GM18498 (cell line): ENCODE measurements around the gene PFKM.
"Not testable (repeated sequence)": the region's sequence is repeated elsewhere in the genome, so short reads cannot be mapped to it uniquely, and the experiment has no call there.

Experiments used
- ATAC-seq: cut with Tn5 transposase; IDR thresholded peaks from one replicate; pipeline ENCODE4 v1.9.1; 2021; ENCODE audit warnings: mild to moderate bottlenecking, moderate library complexity; ENCODE audit not compliant: unreplicated experiment

The PFKM gene

DNA sequence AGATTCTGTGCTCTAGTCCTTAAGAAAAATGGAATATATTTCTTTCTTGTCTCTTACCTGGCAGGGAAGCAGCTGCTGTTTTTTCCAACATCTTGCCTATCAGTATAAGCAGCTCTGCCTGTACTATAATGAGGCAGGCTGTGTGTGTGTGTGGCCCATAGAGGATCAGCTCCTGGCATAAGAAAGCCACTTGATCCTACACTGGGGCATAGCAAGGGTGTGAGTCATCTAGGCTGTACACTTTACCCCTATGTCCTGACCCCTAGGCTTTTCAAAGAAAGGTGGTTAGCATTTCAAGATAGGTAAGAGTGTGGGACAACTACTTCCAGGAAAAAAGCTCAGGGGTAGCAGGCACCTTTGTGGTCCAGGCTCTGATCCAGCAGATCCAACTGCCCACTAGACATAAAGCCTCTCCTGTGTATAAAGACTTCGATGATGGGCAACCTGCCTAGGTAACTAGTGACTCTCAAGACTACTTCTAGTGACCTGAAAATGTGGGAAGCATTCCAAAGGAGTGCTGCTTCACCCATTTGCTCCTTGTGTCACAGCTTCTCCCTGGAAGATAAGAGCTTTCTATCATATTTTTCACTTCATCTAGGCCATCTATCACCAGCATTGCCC lies 8.4 kb upstream of the PFKM start:
- ATAC-seq, result no peak

DNA sequence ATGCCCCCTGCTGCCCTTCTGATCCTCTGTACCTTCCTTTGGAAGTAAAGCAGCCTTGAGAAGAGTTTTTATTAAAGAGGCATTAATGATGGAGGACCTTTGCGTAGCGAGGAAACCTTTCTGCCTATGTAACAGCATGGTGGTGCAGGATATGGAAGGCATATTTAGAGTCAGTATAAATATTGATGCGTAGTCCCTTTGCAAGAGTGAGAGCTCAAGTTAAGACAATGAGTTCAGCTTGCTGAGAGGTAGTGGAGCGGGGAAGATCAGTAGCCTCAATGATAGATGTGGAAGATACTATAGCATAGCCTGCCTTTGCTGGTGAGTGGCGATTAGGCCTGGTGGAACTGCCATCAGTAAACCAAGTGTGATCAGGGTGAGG lies 7.9 kb upstream of the PFKM start:
- ATAC-seq, result not testable (repeated sequence)

DNA sequence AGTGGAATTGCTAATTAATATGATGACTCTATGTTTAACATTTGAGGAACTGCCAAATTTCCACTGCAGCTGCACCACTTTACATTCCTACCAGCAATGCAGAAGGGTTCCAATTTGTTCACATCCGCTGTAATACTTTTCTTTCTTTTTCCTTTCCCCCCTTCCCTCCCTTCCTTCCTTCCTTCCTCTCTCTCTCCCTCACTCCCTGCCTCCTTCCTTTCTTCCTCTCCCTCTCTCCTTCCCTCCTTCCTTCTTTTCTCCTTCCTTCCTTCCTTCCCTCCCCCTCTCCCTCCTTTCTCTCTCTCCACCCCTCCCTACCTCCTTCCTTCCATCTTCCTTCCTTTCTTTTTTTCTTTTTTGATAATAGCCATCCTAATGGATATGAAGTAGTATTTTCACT lies 3.2 kb upstream of the PFKM start:
- ATAC-seq, result no peak

DNA sequence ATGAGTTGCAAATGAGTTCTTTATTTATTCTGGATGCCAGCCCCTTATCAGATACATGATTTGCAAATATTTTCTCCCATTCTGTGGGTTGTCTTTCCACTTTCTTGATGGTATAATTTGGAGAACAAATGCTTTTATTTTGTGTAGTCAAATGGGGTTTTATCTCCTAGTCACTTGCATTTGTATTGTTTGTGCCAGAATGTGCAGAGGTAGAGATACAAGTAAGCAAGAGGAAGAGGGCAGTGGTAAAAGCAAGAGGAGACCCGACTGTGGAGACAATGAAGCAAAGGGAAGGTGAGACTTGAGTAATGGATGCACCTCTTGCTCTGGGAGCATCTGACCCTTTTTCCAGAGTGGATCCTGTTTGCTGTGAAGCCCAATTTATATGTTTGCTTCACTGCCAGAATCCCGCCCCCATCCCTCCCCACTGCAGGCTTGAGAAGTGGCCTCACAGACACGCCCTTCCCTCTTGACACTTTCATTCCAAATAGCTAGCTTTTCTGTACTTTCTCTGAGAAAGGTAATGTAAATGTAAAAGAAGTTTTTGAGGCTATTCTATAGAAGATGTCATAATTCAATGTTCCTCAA lies 786 bp upstream of the PFKM start:
- ATAC-seq, result no peak

DNA sequence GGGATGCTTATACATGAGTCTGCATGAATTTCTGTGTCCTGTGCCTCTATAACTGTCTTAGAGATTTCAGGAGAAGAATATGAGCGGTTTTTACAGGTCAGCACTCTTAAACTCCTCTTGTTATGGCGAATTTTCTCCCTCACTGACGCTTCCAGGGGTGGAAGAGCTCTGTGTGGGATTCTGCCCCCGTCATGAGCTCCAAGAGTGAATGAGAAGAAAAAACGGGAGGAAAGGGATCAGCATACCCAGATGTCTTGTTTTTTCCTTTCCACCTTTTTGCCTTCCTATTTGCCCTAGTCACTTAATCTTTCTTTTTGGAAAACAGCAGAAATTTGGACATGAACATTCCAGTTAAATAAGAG lies 651 bp downstream of the PFKM start:
- ATAC-seq, result no peak

DNA sequence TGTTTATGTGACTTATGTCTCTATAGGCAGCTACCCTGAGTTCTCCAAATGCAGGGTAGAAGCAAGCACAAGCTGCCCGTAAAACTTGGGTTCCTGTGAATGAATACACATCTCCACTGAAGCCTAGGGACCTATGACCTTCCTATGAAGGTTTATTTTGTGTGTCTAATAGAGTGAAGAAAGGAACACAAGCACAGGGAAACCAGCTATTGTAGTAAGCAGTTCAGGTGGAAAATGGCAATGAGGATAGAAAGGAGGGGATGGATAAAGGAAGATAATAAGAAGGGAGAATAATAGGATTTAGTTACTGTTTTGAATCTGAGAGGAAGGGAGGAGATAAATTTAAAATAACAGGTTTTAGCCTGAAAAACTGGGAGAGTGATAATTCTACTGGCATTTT lies 2.4 kb downstream of the PFKM start:
- ATAC-seq, result no peak

DNA sequence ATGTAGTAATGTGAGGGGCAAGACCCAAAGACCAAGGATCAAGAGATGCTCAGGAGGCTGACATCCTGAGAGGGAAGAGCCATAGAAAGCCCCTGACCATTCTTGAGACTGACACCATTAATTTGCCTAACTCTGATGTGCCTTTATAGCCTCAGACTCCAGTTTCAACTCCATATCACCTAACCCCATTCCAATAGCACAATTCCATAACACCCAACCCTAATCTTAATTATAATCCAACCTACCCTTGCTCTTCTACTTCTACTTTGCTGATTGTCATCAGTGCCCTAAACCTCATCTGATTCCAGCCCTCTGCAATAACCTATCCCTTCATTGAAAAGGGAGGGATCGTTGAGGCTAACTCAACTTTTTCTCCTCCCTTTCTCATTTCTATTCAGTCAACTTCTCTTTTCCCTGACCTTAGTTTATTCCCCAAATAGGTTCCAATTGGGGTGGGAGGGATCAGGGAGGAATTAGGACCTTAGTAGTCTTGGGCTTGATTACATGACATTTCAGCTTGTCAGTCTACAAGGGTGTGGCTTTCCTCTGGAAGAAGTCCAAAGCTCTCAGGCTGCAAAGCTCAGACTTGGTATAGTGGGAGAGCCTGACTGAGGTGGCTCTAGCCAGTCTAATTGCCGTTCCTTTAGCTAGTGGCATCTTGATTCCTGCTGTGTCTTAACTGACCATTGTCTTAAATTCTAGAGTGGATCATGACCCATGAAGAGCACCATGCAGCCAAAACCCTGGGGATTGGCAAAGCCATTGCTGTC lies 3.1 kb downstream of the PFKM start:
- ATAC-seq, result no peak

DNA sequence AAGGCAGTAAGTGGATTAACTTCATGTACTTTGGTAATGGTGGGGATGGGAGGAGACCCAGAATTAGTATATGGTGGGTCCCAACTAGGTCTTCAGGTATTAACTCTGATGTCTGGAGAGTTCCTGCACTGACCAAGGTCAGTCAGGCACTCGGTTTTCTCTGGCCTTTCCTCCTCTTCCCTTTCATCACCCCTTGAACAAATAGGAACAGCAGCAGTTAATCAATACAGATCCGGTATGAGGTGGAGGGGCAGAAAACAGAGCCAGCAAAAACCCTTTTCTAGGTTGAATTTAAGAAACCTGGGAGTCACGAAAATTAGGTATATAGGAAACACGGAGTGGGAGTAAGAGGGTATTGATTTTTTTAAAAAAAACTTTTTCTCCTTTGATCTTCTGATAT lies 4.0 kb downstream of the PFKM start:
- no peak for ATAC-seq

DNA sequence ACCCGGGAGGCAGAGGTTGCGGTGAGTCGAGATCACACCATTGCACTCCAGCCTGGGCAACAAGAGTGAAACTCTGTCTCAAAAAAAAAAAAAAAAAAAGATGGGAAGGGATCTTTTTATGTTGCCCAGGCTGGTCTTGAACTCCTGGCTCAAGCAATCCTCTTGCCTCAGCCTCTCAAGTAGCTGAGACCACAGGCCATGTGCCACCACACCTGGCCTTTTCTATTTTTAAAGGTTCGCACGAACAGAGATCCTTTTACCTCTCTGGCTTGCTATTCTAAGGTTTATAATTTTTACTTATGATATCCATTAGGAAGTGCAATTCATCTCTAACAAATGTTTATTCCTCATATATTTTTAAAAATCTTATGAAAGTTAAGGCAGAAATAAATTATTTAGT lies 6.4 kb downstream of the PFKM start:
- not testable (repeated sequence) for ATAC-seq

DNA sequence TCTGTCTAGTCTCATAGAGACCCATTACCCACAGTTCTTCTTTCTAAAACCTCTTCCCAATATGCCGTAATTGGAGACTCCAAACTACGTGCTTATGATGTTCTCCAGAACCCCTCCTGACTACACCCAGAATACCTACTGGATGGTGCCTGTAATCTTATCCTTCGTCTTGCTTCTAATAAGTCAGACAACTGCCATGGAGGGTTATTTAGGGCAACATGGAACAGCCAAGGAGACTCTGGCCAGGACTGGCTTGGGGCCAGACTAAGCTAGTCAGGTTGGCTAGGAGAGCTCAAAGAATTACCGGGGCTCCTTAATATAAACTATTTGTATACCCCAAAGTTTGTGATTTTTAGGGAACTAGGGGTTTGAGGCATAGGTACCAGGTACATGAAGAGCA lies 6.8 kb downstream of the PFKM start:
- ATAC-seq, result no peak

DNA sequence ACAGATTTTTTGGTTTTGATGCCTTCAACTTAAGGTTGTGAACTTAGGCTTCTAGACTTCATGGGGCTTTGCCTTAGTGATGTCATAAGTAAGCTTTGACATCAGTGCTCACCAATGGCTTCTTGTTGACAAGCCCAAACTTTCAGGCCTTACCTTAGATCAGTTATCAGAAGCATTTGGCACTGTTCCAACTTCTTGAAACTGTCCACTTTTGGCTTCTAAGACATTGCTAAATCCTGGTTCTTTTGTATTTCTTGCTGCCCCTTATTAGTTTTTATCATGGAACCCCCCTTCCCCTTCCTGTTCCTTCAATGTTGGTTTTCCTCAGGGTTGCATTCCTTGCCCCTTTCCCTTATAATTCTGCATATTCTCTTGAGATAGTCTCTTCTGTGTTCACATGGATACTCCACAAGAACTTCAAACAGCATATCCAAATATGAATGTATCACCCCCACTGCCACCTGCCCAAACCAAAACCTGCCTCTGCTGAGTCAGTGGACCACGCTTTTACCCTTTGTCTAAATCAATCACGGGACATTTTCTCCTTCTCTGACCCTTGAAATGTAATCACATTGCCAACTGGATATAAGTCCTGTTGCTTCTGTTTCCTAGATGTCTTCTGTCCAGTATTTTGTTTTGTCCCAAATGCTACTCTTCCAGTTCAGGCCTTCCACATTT lies 7.9 kb downstream of the PFKM start:
- ATAC-seq, result no peak

DNA sequence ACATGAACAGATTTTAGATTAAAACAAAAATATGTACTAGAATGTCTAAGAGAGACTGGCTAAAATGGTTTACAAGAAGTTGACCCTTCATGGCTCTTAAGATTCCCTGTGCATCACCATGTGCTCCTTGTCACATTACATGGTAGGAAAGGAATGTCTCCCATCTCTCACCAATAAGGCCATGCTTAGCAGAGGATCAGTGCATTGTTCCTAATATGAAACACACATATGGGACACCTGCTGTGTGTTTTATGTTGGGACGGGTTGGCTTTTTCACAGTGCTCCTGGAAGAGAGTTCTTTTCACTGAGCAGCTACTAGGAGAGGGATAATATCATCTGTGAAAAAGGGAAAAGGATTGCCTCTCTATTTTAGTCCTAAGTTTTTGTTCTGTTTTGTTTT lies 9.6 kb downstream of the PFKM start:
- ATAC-seq, result no peak

DNA sequence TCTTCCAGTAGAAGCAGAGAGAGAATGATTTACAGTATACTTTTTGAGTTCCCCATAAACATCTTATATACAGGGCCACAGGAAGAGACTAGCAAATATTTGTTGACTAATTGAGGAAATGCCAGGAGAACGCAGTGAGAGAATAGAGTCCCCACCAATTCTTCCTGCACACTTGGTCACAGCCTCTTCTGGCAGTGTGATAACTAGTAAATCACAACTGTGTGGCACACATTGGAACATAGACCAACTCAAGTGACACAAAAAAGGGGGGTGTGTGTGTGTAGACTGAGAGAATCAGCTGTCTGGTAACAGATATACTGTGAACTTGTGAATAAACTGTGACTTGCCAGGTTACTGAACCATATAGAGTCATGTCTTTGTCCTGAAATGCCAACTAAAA lies 10.2 kb downstream of the PFKM start:
- ATAC-seq, result no peak

DNA sequence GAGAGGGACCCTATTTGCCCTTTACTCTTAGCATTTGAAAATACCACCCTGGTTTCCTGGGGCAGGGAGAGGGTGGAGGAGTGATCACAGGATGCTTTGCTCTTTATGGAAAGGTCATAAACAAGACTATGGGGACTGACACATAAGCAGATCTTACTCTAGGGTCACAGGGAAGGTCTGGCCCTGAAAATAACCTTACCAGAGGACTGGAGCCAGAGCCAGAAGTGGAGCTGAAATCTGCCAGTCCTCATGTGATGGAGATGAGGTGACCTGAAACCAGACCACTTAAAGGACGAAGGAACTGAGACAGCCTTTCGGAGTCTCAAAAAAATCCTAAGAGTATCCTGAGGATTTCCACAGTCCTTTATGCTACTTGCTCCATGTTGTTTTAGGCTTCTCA lies 12.4 kb downstream of the PFKM start:
- ATAC-seq, result no peak

DNA sequence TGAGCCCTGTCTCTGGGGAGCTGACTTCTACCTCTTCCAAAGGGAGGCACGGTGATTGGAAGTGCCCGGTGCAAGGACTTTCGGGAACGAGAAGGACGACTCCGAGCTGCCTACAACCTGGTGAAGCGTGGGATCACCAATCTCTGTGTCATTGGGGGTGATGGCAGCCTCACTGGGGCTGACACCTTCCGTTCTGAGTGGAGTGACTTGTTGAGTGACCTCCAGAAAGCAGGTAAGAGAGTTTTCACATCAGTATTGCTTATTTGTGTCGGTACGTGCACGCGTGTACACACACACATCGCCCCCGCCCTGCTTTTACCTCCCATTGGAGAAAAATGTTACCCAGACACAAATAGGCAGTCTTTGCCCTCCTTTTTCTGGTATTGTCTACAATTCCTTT lies 13.7 kb downstream of the PFKM start:
- no peak for ATAC-seq

DNA sequence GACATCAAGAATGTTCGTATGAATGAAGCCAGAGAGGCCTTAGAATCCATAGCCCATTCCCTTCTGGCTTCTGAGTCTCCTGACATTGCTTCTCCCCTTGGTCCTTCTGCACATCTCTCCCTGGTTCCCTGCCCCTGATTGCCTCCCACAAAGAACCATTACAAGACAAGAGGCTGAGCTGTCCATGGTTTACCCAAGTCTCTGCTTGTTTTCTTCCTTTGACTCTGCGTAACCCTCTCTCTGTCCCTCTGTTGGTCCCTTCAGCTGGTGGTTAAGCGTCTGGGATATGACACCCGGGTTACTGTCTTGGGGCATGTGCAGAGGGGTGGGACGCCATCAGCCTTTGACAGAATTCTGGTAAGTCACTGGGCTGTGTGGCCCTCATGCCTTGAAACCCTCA lies 15.9 kb downstream of the PFKM start:
- no peak for ATAC-seq

DNA sequence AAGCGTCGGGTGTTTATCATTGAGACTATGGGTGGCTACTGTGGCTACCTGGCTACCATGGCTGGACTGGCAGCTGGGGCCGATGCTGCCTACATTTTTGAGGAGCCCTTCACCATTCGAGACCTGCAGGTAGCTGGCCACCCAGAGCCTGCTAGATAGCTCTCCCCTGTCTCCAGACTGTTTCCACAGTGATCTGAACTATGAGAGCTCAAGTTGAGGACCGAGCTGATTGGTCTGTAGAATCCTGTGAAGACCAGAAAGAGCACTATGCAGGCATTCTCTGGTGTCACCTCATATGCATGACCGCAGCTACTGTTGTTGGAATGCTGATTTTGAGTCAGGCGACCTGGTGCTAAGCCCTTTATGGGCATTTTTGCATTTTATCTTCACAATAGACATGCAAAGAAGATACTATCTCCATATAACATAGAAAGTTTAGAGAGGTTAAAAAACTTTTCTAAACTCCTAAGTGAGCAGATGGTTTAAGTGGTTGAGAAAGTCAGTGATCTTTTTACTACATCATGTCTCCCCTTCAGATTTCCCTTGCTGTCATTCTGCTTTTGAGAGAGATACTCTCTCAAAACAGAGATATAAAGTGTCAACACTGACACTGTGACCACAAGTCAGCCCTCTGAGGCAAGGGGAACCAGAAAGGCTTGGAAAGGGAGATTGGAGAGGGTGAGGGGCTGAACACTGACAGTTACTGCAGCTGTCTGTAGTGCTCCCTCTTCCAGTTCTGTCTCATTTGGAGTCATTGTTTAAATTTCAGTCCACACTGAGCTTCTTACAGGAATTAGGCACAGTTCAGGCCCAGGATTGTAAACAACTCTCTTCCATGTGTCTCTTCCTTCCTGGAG lies 23.9 kb downstream of the PFKM start:
- no peak for ATAC-seq

DNA sequence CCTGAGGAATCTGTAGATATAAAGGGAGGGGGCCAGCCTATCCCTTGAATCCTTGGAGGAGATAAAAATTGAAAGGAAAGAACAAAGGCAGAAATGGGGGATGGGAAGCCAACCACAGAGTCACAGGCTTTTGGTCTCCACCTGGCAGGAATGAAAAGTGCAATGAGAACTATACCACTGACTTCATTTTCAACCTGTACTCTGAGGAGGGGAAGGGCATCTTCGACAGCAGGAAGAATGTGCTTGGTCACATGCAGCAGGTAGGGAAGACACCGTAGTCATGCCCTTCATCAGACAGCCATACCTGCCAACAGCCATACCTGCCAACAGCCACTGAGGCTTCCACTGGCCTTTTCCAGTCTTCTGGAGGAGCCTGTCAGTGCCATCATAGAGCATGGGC lies 24.7 kb downstream of the PFKM start:
- no peak for ATAC-seq

DNA sequence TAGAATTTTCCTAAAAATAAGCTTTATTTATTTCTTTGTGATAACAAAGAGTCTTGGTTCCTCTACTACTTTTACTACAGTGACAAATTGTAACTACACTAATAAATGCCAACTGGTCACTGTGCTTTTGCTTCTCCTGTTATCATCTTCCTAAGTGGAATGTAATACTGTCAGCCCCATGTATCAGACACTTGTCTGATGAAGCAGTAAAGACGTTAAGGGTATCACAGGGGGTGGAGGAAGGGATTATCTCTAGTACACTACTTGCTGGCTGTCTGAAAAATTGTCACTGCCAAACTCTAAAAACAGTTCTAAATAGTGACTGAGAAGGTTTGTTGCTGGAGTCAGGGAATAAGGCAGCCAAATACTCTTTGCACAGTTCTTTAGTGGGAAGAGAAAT lies 26.8 kb downstream of the PFKM start:
- no peak for ATAC-seq

DNA sequence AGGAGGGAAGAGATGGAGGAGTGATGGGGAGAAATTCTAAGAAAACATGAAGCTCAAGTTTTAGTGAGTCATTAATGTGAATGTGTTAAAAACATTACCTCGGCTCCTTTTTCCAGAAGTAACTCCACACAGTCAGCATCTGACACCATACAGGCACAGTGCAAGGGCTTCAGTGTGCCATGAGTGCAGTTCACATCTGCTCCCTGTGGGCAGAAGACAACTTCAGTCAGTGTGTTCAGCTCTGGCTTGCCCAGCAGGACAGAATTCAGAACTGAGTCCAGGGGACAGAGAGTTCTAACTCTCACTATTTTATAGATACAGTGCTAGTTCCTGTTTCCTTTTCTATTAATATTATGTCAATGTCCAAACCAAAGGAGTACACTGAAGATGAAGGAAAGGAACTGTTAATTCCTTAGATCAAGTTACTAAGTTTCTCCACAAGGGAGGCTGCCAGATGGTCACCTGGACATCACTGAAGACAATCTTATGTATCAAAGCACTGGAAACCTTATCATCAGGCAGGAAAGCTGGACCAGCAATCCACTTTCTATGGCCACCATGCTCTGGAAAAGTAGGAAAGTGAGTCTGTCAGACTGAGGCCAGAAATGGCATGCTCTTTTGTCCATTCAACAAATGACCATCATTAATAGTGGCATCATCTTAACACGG lies 32.1 kb downstream of the PFKM start:
- no peak for ATAC-seq

DNA sequence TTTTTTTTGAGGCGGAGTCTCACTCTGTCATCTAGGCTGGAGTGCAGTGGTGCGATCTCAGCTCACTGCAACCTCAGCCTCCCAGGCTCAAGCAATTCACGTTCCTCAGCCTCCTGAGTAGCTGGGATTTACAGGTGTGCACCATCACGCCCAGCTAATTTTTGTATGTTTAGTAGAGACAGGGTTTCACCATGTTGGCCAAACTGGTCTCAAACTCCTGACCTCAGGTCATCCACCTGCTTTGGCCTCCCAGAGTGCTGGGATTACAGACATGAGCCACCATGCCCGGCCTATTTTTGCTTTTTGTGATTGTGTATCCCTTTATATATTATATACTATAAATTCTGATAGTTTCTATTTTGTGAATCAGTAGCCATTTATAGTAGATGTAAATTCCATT lies 36.6 kb downstream of the PFKM start:
- ATAC-seq, result not testable (repeated sequence)
